Measurements from ENCODE around the gene PPP2R5D.

- no peak for TF ChIP-seq CTCF (IDR thresholded peaks at IDR 0.05)
- no peak for TF ChIP-seq ZFX (IDR thresholded peaks at IDR 0.05; ENCODE audit: borderline replicate concordance)
Observed at GRCh38 chr6:43043310-43043709, 58.9 kb downstream of the PPP2R5D start.

Measured in 22Rv1 (cell line).